SK-N-SH (cell line): ENCODE data around the gene KMT2E. TPM values are rescaled to one million over a fixed set of nuclear protein-coding genes. Genes with fewer than 3 reads are reported as not detected.
A peak's percentile ranks its signal among the peaks of the same experiment; 100 is the strongest.

Experiments
- CTCF ChIA-PET: fragments of 300-600, 350-600 bp; formaldehyde crosslinking; extraction: SDS; loops from one replicate; lab custom pipeline; 2021; lab: Yijun Ruan, JAX
- POLR2A ChIA-PET: fragments of 350-600 bp; sonication (Branson Sonifier 250); formaldehyde crosslinking; extraction: SDS; loops from one replicate; lab custom pipeline; 2020; ENCODE audit warnings: antibody characterized with exemption, inconsistent platforms; lab: Yijun Ruan, JAX
- DNase-seq: peaks from one replicate; pipeline ENCODE4 v3.0.0; 2012
- H2AFZ ChIP-seq: fragments of 200-600 bp; sonication (generic); 2 replicates; pipeline ENCODE4 v1.8.1; 2016; ENCODE audit warnings: antibody characterized with exemption, mild to moderate bottlenecking, low read depth
- H3F3A ChIP-seq: fragments of 200-600 bp; sonication (generic); replicated peaks from 2 replicates; pipeline ENCODE3; 2016; ENCODE audit warnings: antibody characterized with exemption, mild to moderate bottlenecking; ENCODE audit not compliant: insufficient read depth
- H3K27ac ChIP-seq, 2 experiments: fragments of 200-500 bp in 1 of 2; fragments of 200-600 bp in 1 of 2; sonication (Bioruptor generic) in 1 of 2; sonication (generic), shearing (Covaris generic) in 1 of 2; 2 replicates each; pipeline versions ENCODE4 v1.5.1 to v1.6.1; 2014 to 2016; ENCODE audit warnings: low read depth in 2 of 2, inconsistent platforms in 1 of 2, low read length in 1 of 2, mild to moderate bottlenecking in 1 of 2, mixed read lengths in 1 of 2
- H3K27me3 ChIP-seq: fragments of 200-600 bp; sonication (generic), shearing (Covaris generic); 2 replicates; pipeline ENCODE4 v1.6.1; 2016; ENCODE audit warnings: mixed run types; ENCODE audit not compliant: insufficient read depth
- H3K36me3 ChIP-seq, 2 experiments: fragments of 200-500 bp in 1 of 2; fragments of 200-600 bp in 1 of 2; sonication (Bioruptor generic) in 1 of 2; sonication (generic) in 1 of 2; replicated peaks in 1 of 2; 2 replicates each; pipeline versions ENCODE3 to v1.5.1; 2014 to 2016; ENCODE audit warnings: low read length in 1 of 2, mild to moderate bottlenecking in 1 of 2; ENCODE audit not compliant: insufficient read depth in 2 of 2, control insufficient read depth in 1 of 2
- H3K4me1 ChIP-seq, 2 experiments: fragments of 200-500 bp in 1 of 2; fragments of 200-600 bp in 1 of 2; sonication (Bioruptor generic) in 1 of 2; sonication (generic), shearing (Covaris generic) in 1 of 2; 2 replicates each; pipeline versions ENCODE4 v1.5.1 to v1.6.1; 2014 to 2016; ENCODE audit warnings: low read depth in 1 of 2, low read length in 1 of 2, mixed run types in 1 of 2; ENCODE audit not compliant: insufficient read depth in 2 of 2, control insufficient read depth in 1 of 2
- H3K4me2 ChIP-seq: fragments of 200-600 bp; sonication (generic), shearing (Covaris generic); 2 replicates; pipeline ENCODE4 v1.6.1; 2017; ENCODE audit warnings: mixed run types
- H3K4me3 ChIP-seq, 2 experiments: fragments of 200-500 bp in 1 of 2; fragments of 200-600 bp in 1 of 2; sonication (Bioruptor generic) in 1 of 2; sonication (generic), shearing (Covaris generic) in 1 of 2; 2 replicates each; pipeline versions ENCODE4 v1.5.1 to v1.8.1; 2014 to 2016; ENCODE audit warnings: low read depth in 2 of 2, inconsistent platforms in 1 of 2, low read length in 1 of 2, mild to moderate bottlenecking in 1 of 2, mixed read lengths in 1 of 2, moderate library complexity in 1 of 2
- H3K79me2 ChIP-seq: fragments of 200-600 bp; sonication (generic); 2 replicates; pipeline ENCODE4 v1.8.1; 2017; ENCODE audit warnings: mild to moderate bottlenecking; ENCODE audit not compliant: insufficient read depth
- H3K9ac ChIP-seq: fragments of 200-600 bp; sonication (generic); 2 replicates; pipeline ENCODE4 v1.6.1; 2017; ENCODE audit warnings: mixed run types
- H3K9me2 ChIP-seq: fragments of 200-600 bp; sonication (generic); 2 replicates; pipeline ENCODE4 v1.6.1; 2017; ENCODE audit warnings: mixed run types
- H3K9me3 ChIP-seq: fragments of 200-600 bp; sonication (generic); 2 replicates; pipeline ENCODE4 v1.6.1; 2017; ENCODE audit warnings: mixed run types, mild to moderate bottlenecking, moderate library complexity
- H4K20me1 ChIP-seq: fragments of 200-600 bp; sonication (generic); 2 replicates; pipeline ENCODE4 v1.6.1; 2017; ENCODE audit warnings: mild to moderate bottlenecking, mixed run types; ENCODE audit not compliant: insufficient read depth
- CHD2 ChIP-seq: fragments of 150-350 bp; IDR thresholded peaks from 2 replicates; pipeline ENCODE4 v1.6.1; 2018; ENCODE audit warnings: low read length; ENCODE audit not compliant: partially characterized antibody
- CTCF ChIP-seq: fragments of 200-600 bp; sonication (generic); IDR thresholded peaks from 2 replicates; pipeline ENCODE4 v1.6.1; 2017; ENCODE audit warnings: antibody characterized with exemption, mild to moderate bottlenecking, moderate library complexity
- GABPA ChIP-seq: IDR thresholded peaks from 2 replicates; pipeline ENCODE4 v1.4.0; 2012; ENCODE audit warnings: low read depth, mild to moderate bottlenecking
- GATA2 ChIP-seq: sonication (generic); formaldehyde crosslinking; IDR thresholded peaks from 2 replicates; pipeline ENCODE4 v1.5.0; 2020; ENCODE audit warnings: mild to moderate bottlenecking, missing genetic modification reagents
- JUND ChIP-seq: IDR thresholded peaks from 2 replicates; pipeline ENCODE4 v1.4.0; 2012
- MEF2A ChIP-seq: IDR thresholded peaks from 2 replicates; pipeline ENCODE4 v1.4.0; 2012; ENCODE audit warnings: low read depth, borderline replicate concordance
- MXI1 ChIP-seq: IDR thresholded peaks from 2 replicates; pipeline ENCODE4 v1.6.1; 2012; ENCODE audit warnings: mild to moderate bottlenecking, low read depth, low read length, improper control_type of control experiment
- NFIC ChIP-seq: IDR thresholded peaks from 2 replicates; pipeline ENCODE4 v1.4.0; 2012; ENCODE audit warnings: borderline replicate concordance
- NRF1 ChIP-seq: IDR thresholded peaks from 2 replicates; pipeline ENCODE4 v1.6.1; 2012; ENCODE audit warnings: low read depth, mild to moderate bottlenecking, low read length
- RCOR1 ChIP-seq: fragments of 150-350 bp; IDR thresholded peaks from 2 replicates; pipeline ENCODE4 v1.6.1; 2017; ENCODE audit warnings: antibody characterized with exemption, low read length
- TAF1 ChIP-seq: IDR thresholded peaks from 2 replicates; pipeline ENCODE4 v1.6.1; 2012; ENCODE audit warnings: low read depth, mild to moderate bottlenecking, low read length, moderate library complexity, borderline replicate concordance
- TCF12 ChIP-seq: IDR thresholded peaks from 2 replicates; pipeline ENCODE4 v1.4.0; 2012
- WGBS: methylation state at CpG from one replicate; pipeline ENCODE4 v1.1.6; 2017; ENCODE audit warnings: low lambda C conversion rate; 5-methylcytosine and 5-hydroxymethylcytosine counted together
- polyA plus RNA-seq, 3 experiments: library from polyadenylated mRNA; depleted of rRNA; stranded (reverse); fragments of >200 nt; gene quantifications; 2 replicates each; pipeline ENCODE4 v1.2.3, GENCODE V29; 2012
- TF ChIP-seq, protein P1 (sequence below): IDR thresholded peaks from 2 replicates; pipeline ENCODE4 v1.6.1; 2012; ENCODE audit warnings: mild to moderate bottlenecking, low read depth, low read length, moderate library complexity

The KMT2E gene
- polyA plus RNA-seq, 1 of the 3 experiments (the other 2 are of a cell fraction) = 6.4 TPM

DNA sequence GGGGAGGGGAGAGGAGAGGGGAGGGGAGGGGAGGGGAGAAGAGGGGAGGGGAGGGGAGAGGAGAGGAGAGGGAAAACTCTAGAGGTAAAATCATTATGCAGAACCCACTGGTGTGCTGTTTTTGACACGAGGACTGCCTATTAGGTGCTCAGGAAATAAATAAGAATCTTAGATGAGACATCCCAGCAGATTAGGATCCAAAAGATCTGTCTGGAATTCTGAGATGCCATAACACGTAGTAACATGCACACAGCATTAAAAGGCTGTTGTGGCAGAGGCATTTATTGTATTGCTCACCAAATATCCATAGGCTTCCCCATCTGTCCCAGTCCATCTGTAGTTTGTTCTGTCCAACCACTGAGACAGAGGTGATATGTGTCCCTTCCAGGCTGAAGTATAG, 40.8 kb upstream of the KMT2E start:
- H3K27me3 ChIP-seq = no peaks in the 10 kb centered on the region
- ChIA-PET CTCF (interaction anchor here (0.5 to 4.8 kb wide), 6 partner anchors 9 to 364 kb away, joined by 3 to 38 read pairs (median 3); no protein-coding TSS in a partner anchor), POLR2A (no interaction called here)
- peak overlapping the region; percentile 28; the same call in 1 of the 2 replicates for H3K9ac ChIP-seq
- H3K4me2 ChIP-seq = peak overlapping the region; percentile 64; the same call in 1 of the 2 replicates
- peaks cover 0 to 3% of the 10 kb centered on the region in 2 experiments for H3K36me3 ChIP-seq
- H3K4me3 ChIP-seq = no peak overlapping the region
- H3K4me1 ChIP-seq = peaks cover 12 to 44% of the 10 kb centered on the region in 2 experiments
- H3K9me3 ChIP-seq = no peaks in the 10 kb centered on the region
- peak overlapping the region in 1 of 2 experiments; percentile 92; a peak in 3 of 4 replicates for H3K27ac ChIP-seq
- WGBS = 46% methylated on average over 2 of the region's 2 CpGs
- TF ChIP-seq GABPA (no peak), CHD2 (no peak), NFIC (no peak), TAF1 (no peak), RCOR1 (no peak), NRF1 (no peak), GATA2 (CRISPR knock-in tag) (no peak), MXI1 (no peak), JUND (no peak), CTCF (no peak), TCF12 (no peak), MEF2A (no peak)
- TF ChIP-seq, protein P1, sequence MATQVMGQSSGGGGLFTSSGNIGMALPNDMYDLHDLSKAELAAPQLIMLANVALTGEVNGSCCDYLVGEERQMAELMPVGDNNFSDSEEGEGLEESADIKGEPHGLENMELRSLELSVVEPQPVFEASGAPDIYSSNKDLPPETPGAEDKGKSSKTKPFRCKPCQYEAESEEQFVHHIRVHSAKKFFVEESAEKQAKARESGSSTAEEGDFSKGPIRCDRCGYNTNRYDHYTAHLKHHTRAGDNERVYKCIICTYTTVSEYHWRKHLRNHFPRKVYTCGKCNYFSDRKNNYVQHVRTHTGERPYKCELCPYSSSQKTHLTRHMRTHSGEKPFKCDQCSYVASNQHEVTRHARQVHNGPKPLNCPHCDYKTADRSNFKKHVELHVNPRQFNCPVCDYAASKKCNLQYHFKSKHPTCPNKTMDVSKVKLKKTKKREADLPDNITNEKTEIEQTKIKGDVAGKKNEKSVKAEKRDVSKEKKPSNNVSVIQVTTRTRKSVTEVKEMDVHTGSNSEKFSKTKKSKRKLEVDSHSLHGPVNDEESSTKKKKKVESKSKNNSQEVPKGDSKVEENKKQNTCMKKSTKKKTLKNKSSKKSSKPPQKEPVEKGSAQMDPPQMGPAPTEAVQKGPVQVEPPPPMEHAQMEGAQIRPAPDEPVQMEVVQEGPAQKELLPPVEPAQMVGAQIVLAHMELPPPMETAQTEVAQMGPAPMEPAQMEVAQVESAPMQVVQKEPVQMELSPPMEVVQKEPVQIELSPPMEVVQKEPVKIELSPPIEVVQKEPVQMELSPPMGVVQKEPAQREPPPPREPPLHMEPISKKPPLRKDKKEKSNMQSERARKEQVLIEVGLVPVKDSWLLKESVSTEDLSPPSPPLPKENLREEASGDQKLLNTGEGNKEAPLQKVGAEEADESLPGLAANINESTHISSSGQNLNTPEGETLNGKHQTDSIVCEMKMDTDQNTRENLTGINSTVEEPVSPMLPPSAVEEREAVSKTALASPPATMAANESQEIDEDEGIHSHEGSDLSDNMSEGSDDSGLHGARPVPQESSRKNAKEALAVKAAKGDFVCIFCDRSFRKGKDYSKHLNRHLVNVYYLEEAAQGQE = no peak
- H3F3A ChIP-seq = peaks cover 41% of the 10 kb centered on the region
- no peaks in the 10 kb centered on the region for H3K9me2 ChIP-seq
- H2AFZ ChIP-seq = no peak overlapping the region
- DNase-seq = no peak
- H3K79me2 ChIP-seq = no peaks in the 10 kb centered on the region
- H4K20me1 ChIP-seq = no peaks in the 10 kb centered on the region
